IMR-90 (cell line): ENCODE results near the gene TMEM131.

Experiments
- BHLHE40 ChIP-seq: fragments of 150-350 bp; IDR thresholded peaks from 2 replicates; pipeline ENCODE4 v1.6.1; 2016; ENCODE audit warnings: mild to moderate bottlenecking, low read depth, low read length
- CEBPB ChIP-seq: IDR thresholded peaks from 2 replicates; pipeline ENCODE4 v1.6.1; 2012; ENCODE audit warnings: low read depth, low read length, improper control_type of control experiment
- CHD1 ChIP-seq: IDR thresholded peaks from 2 replicates; pipeline ENCODE4 v1.6.1; 2012; ENCODE audit warnings: low read depth, low read length, improper control_type of control experiment
- CTCF ChIP-seq: conservative IDR thresholded peaks from 2 replicates; pipeline ENCODE4 v1.5.1; 2012; ENCODE audit warnings: mild to moderate bottlenecking, low read depth, low read length, improper control_type of control experiment
- MAFK ChIP-seq: IDR thresholded peaks from 2 replicates; pipeline ENCODE4 v1.6.1; 2012; ENCODE audit warnings: low read depth, low read length, improper control_type of control experiment
- MXI1 ChIP-seq: IDR thresholded peaks from 2 replicates; pipeline ENCODE4 v1.6.1; 2012; ENCODE audit warnings: low read depth, mild to moderate bottlenecking, low read length, moderate library complexity, borderline replicate concordance
- NFE2L2 ChIP-seq: fragments of 150-350 bp; IDR thresholded peaks from 2 replicates; pipeline ENCODE4 v1.6.1; 2016; ENCODE audit warnings: low read depth, mild to moderate bottlenecking, low read length
- POLR2A ChIP-seq: IDR thresholded peaks from 2 replicates; pipeline ENCODE4 v1.6.1; 2012; ENCODE audit warnings: mild to moderate bottlenecking, low read depth, low read length
- RAD21 ChIP-seq: IDR thresholded peaks from 2 replicates; pipeline ENCODE4 v1.6.1; 2012; ENCODE audit warnings: low read length, improper control_type of control experiment
- RFX5 ChIP-seq: IDR thresholded peaks from 2 replicates; pipeline ENCODE4 v1.8.0; 2012; ENCODE audit warnings: low read depth, mild to moderate bottlenecking, low read length, moderate library complexity
- SMC3 ChIP-seq: fragments of 150-350 bp; IDR thresholded peaks from 2 replicates; pipeline ENCODE4 v1.6.1; 2016; ENCODE audit warnings: low read depth, mild to moderate bottlenecking, antibody characterized with exemption, low read length, moderate library complexity
- USF2 ChIP-seq: fragments of 150-350 bp; IDR thresholded peaks from 2 replicates; pipeline ENCODE4 v1.6.1; 2017; ENCODE audit warnings: mild to moderate bottlenecking, antibody characterized with exemption, low read length, low read depth

GRCh38 chr2:97889156-97889555 lies 106.6 kb downstream of the TMEM131 start:
- TF ChIP-seq MAFK (no peak), USF2 (no peak), CTCF (no peak), CHD1 (no peak), RAD21 (no peak), BHLHE40 (no peak), MXI1 (no peak), POLR2A (no peak), NFE2L2 (no peak), RFX5 (no peak), CEBPB (no peak), SMC3 (no peak)
